Activated CD4-positive, CD25-positive, alpha-beta regulatory T cell (primary cell): ENCODE data around the gene BEST4.
A peak's percentile ranks its signal among the peaks of the same experiment; 100 is the strongest.
"Not testable (repeated sequence)": the region's sequence is repeated elsewhere in the genome, so short reads cannot be mapped to it uniquely, and the experiment has no call there.

Experiments used
- DNase-seq, 4 experiments: peaks; one replicate each; lab custom pipeline; 2025; lab: John Stamatoyannopoulos, UW

The BEST4 gene

DNA sequence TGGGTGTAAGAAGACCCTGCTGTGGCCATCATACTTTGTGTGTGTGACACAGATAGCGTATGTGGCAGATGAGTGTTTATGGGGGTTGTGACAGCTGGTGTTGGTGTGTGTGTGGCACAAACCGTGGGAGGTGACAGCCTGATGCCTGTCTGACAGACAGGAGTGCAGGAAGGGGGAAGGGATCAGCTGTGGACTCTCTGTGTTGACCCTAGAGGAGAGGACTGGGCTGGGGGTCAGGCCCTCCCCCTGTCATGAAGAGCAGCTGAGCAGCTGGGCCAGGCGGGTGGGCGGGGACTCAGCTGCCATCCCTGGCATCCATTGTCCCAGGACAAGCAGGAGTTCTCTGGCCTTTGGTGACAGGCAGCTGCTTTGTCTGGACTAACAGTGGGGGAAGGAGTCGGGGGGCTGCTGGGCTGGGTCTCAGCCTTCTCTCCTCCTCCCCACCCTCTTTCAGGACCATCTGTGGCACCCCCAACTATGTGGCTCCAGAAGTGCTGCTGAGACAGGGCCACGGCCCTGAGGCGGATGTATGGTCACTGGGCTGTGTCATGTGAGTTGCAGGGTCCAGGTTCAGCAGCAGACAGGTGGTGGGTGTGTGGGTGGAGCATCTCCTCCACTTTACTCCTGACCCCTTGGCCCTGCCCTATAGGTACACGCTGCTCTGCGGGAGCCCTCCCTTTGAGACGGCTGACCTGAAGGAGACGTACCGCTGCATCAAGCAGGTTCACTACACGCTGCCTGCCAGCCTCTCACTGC, 14.5 kb upstream of the BEST4 start:
- DNase-seq: no peak

- no peak for DNase-seq
Observed at GRCh38 chr1:44801491-44802305, 13.7 kb upstream of the BEST4 start.

DNA sequence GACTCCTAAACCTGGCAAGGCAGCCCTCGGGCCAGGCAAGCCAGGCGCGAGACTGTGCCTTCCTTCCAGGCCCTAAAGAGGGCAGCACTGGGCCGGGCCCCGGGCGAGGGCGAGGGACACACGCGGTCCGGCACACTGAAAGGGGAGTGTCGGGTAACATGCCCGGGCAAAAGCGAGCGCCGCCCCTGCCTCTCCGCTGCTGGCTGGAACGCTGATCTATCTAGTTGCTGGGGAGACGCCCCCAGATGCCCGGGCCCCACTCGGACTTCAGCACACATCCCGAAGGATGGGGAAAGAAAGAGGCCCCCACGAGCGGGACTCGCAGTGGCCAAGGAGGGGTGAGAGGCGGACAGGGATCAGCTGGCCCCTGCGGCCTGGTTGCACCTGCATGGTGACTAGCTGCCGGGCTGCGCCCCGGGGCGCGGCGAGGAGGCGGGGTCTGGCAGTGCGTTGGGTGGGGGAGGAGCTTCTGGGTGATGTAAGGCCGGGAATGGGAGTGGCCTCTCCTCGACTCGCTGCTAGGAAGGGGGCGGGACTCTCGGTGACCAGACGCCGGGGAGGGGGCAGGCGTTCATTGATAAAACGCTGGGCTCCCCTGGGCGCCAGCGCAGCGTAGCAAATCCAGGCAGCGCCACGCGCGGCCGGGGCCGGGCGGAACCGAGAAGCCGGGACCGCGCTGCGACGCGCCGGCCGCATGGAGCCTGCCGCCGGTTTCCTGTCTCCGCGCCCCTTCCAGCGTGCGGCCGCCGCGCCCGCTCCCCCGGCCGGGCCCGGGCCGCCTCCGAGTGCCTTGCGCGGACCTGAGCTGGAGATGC, 12.0 kb upstream of the BEST4 start, which contains the start of gene PLK3:
PLK3 (plus strand) TSS at position 608 of the 815 bp plus-strand sequence; CDS start at position 695, 87 bp downstream.
- peak; percentile 94 to 98 (median 97) for DNase-seq

- DNase-seq: no peak
Observed at GRCh38 chr1:44798481-44799365, 10.8 kb upstream of the BEST4 start.

GRCh38 chr1:44797886-44798285, 9.9 kb upstream of the BEST4 start:
- not testable (repeated sequence) for DNase-seq

DNA sequence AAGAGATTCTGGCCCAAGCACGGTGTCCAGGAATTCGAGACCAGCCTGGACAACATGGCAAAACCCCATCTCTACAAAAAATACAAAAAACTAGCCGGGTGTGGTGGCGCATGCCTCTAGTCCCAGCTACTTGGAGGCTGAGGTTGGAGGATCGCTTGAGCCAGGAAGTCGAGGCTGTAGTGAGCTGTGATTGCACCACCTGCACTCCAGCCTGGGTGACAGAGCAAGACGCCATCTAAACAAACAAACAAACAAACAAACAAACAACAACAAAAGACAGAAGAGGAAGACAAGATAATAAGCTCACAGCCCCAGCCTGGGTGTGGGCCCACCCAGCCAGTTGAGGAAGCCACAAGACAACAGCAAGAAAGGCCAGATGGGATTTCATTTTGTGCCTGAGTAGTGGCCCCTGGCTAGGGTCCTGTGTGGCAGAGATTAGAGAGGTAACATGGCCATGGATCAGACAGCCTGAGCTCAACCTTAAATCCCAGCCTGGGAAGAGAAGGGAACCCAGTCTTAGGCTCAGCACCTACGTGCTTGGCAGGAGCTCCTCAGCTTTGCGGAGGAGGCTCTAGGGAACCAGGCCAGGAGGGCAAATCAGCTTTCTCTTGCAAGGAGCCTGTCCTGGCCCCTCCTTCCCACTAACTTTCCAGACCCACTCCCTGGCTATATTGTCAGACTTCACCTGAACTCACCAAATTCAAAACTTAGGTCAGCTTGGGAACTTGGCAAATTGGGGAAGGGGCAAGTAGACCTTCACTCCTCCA, 4.9 kb upstream of the BEST4 start:
- DNase-seq: no peak

- no peak for DNase-seq
Observed at GRCh38 chr1:44790968-44791801, 3.2 kb upstream of the BEST4 start.

DNA sequence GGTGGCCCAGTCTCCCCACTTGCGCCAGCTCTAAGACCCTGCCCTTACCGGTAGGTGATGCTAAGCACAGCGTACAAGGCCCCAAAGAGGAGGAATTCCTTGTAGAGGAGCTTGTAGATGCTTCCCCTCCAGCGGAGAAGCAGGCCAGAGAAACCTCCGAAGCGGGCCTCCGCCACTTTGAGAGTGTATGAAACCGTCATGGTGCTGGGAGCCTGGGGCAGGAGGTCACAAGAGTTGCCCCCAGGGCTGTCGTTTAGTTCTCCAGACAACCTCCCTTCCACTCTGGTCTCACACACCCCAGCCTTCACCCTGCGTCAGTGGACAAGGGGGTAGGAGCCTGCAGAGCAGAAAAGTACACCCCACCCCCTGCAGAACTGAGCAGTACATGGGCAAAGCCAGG, 464 bp downstream of the BEST4 start:
- DNase-seq: no peak

DNA sequence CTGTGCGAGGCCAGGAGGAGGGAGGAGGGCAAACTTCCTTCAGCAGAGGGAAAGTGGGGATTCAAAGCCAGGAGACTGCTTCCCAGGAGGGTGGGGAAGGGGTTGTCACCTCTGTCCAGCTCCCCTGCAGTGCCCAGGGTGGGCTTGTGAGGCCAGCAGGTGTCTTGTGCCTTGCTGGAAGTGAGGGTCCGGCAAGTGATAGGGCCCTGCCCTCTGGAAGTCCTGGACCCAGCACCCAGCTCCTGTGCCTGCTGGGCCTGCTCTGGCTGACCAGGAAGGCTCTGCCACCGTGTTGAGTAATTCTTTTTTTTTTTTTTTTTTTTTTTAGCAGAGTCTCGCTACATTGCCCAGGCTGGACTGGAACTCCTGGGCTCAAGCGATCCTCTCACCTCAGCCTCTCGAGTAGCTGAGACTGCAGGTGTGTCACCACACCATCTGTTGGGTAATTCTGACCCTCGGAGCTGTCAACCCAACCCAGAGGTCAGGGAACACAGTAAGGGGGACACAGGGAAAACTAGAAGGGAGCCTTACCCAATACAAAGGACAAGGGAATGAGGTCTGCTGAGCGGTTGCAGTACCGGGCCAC, 1.0 kb downstream of the BEST4 start:
- DNase-seq: no peak

DNA sequence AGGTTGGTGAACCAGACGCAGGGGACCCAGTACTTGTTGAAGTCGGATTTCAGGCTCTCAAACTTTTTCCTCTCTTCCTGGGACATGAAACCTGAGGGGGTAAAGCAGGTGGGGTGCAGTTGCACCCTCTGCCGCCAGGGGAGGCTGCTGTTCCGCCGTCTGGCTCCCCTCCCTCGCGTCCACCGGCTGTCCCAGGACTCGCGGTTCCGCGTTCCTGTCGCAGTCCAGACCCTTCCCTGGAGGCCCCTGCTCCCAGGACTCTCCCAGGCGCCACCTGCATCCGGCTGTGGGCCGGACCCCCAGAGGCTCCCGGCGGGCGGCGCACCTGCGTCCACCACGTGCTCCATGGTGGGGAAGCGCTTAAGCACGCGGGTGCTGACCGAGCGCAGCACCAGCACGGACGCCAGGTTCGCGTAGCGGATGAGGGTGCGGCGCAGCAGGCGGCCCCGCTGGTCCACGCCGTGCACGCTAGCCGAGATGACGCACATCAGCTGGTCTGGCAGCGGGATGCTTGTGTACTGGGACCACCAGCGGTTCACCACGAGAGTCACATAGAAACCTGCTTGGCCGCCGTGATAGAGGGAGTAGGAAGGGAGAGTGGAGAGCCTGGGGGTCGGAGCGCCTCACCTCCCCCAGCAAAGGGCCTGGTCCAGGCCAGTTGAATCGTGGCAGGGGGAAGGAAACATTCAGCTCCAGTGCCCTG, 1.7 kb downstream of the BEST4 start:
- peak; percentile 54 to 65 (median 59) for DNase-seq

- no peak for DNase-seq
Observed at GRCh38 chr1:44785501-44786137, 2.4 kb downstream of the BEST4 start.

DNA sequence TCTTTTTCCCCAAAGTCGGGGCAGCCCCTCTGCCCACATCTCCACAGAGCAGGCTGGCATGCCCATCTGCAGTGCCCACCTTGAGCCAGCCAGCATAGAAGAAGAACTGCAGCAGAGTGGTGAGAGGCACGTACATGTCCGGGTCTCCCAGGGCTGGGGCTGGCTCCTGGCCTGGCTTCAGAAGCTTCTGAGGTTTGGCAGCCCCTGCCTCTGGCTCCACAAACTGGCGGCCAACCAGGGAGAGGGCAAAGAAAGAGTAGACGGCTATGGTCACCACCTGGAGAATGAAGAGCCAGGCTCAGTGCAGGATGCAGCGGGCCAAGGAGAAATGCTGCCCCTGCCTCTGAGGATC, 3.0 kb downstream of the BEST4 start:
- no peak for DNase-seq

GRCh38 chr1:44784094-44785028, 3.6 kb downstream of the BEST4 start:
- peak in 1 of 4 experiments; percentile 22 for DNase-seq

GRCh38 chr1:44783697-44784093, 4.3 kb downstream of the BEST4 start:
- no peak for DNase-seq

DNA sequence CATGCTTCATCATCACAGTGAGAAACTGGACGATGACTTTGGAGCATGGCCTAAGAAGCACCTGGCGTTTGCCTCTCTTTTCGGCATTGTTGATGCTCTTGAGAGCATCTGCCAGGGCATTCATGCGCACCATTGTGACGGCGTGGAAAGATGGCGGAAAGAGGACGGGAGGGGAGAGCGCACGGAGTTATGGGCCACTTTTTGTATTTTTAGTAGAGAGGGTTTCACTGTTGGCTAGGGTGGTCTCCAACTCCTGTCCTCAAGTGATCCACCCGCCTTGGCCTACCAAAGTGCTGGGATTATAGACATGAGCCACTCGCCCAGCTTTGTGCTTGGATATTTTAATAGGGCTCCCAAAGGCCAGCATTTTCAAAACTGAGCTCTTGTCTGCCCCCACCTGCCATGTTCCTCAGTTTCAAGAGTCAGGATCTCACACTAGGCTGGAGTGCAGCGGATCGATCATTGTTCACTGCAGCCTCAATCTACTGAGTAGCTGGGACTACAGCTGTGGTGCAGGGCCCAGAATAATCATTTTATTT, 7.3 kb downstream of the BEST4 start:
- DNase-seq: no peak

- no peak for DNase-seq
Observed at GRCh38 chr1:44778705-44779576, 9.0 kb downstream of the BEST4 start.
